Right atrium auricular region (tissue), 2 donors: Measurements from ENCODE around the gene MAGI2. TPM values are rescaled to one million over a fixed set of nuclear protein-coding genes. Genes with fewer than 3 reads are reported as not detected.

Source experiments
- DNase-seq: peaks from one replicate; pipeline ENCODE4 v3.0.0-alpha.2; 2019; ENCODE audit warnings: low spot score
- H3K27ac ChIP-seq, 2 donors: fragments of 200-600 bp; sonication (generic); 1 replicate in 1 of 2; 2 replicates in 1 of 2; pipeline ENCODE4 v1.5.1; 2016 to 2019
- H3K27me3 ChIP-seq, 2 donors: fragments of 200-600 bp; sonication (generic); one replicate each; pipeline versions ENCODE4 v1.5.1 to v1.6.0; 2017 to 2019
- H3K36me3 ChIP-seq: fragments of 200-600 bp; sonication (generic); one replicate; pipeline ENCODE4 v1.5.1; 2016
- H3K4me1 ChIP-seq, 2 donors: fragments of 200-600 bp; sonication (generic); one replicate each; pipeline versions ENCODE4 v1.5.1 to v1.6.0; 2017 to 2019
- H3K4me3 ChIP-seq, 2 donors: fragments of 200-600 bp; sonication (generic); 1 replicate in 1 of 2; 2 replicates in 1 of 2; pipeline ENCODE4 v1.5.1; 2017 to 2019; ENCODE audit warnings: mild to moderate bottlenecking in 1 of 2, moderate library complexity in 1 of 2
- H3K9me3 ChIP-seq, 2 donors: fragments of 200-600 bp; sonication (generic); one replicate each; pipeline ENCODE4 v1.5.1; 2019
- total RNA-seq, 2 donors: library from RNA; depleted of rRNA; stranded (reverse); fragments of >200 nt; gene quantifications; one replicate each; pipeline ENCODE4 v1.1.0, GENCODE V29; 2016
- TF ChIP-seq, protein P1 (sequence below), 2 donors: fragments of 200-600 bp; sonication (generic); IDR thresholded peaks; one replicate each; pipeline ENCODE4 v1.5.1; 2019; ENCODE audit warnings: antibody characterized with exemption in 2 of 2

Gene MAGI2
- total RNA-seq, 2 donors from 2014 or later, result 5.9 to 6.0 TPM

DNA sequence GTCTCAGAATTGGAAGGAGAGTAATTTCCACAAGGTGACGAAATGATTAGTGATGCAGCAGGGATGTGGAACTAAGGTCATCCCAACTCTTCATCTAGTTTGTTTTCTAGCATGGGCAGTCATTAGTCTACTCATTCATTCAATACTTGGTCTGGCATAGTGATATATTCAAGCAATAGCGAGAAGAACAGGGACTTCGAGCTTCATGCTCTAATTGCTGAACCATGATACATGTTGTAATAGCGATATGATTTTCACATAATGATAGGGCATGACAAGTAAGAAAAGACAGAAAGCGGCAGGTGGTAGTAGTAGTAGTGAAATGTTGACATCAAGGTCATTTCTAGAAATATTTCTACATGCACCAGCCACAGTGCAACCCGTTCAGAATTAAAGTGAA, 1002.8 kb downstream of the MAGI2 start:
- Histone ChIP-seq H3K9me3 (no peaks in the 10 kb centered on the region), H3K4me3 (no peak overlapping the region), H3K27ac (no peak overlapping the region), H3K27me3 (no peaks in the 10 kb centered on the region), H3K4me1 (no peaks in the 10 kb centered on the region), H3K36me3 (no peaks in the 10 kb centered on the region)
- TF ChIP-seq, protein P1, sequence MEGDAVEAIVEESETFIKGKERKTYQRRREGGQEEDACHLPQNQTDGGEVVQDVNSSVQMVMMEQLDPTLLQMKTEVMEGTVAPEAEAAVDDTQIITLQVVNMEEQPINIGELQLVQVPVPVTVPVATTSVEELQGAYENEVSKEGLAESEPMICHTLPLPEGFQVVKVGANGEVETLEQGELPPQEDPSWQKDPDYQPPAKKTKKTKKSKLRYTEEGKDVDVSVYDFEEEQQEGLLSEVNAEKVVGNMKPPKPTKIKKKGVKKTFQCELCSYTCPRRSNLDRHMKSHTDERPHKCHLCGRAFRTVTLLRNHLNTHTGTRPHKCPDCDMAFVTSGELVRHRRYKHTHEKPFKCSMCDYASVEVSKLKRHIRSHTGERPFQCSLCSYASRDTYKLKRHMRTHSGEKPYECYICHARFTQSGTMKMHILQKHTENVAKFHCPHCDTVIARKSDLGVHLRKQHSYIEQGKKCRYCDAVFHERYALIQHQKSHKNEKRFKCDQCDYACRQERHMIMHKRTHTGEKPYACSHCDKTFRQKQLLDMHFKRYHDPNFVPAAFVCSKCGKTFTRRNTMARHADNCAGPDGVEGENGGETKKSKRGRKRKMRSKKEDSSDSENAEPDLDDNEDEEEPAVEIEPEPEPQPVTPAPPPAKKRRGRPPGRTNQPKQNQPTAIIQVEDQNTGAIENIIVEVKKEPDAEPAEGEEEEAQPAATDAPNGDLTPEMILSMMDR (IDR thresholded peaks at IDR 0.05), result no peak
- no peak for DNase-seq

DNA sequence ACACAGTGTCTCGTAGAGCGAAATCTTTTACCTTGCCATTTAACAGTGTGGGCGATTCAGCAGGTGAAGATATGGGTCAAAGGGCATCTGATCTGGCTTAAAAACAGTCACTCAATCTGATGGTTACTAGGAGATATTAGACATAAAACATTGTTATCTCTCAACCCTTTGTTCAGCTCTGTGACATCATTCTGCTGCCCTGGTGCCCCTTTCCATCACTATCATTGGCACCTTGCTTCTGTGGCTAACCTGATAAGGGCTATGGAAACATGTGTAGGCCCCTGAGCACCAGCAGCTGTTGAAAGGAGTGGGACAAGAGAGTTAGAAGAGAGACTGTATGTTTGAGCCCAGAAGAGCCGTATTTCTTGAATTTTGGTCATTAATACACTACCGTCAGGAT, 1004.6 kb downstream of the MAGI2 start:
- Histone ChIP-seq H3K36me3 (no peaks in the 10 kb centered on the region), H3K27ac (no peak overlapping the region), H3K4me1 (no peaks in the 10 kb centered on the region), H3K9me3 (no peaks in the 10 kb centered on the region), H3K4me3 (no peak overlapping the region), H3K27me3 (no peaks in the 10 kb centered on the region)
- TF ChIP-seq, protein P1 (IDR thresholded peaks at IDR 0.05), result no peak
- no peak for DNase-seq

DNA sequence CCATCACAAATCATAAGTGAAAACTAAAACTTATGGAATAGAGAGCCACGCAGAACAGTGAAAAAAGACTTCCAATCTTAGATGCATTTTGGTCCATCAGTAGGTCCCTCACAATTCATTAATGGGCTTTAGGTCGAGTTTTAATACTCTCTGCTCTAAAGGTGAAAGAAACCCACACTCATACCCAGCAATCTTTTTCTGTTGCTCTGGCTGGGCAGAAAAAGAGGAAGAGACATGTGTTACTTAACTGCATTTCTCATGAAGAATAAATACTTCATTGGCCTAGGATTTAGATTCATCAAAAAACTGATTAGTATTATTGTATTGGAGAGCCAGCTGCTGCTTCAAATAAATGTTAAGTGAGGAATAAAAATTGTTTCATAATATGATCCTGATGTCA, 1009.2 kb downstream of the MAGI2 start:
- H3K36me3 ChIP-seq, result no peaks in the 10 kb centered on the region
- no peak overlapping the region for H3K4me3 ChIP-seq
- no peaks in the 10 kb centered on the region for H3K4me1 ChIP-seq
- no peaks in the 10 kb centered on the region for H3K27me3 ChIP-seq
- TF ChIP-seq, protein P1 (IDR thresholded peaks at IDR 0.05), result no peak
- no peak for DNase-seq
- H3K9me3 ChIP-seq, result no peaks in the 10 kb centered on the region
- H3K27ac ChIP-seq, result no peak overlapping the region

DNA sequence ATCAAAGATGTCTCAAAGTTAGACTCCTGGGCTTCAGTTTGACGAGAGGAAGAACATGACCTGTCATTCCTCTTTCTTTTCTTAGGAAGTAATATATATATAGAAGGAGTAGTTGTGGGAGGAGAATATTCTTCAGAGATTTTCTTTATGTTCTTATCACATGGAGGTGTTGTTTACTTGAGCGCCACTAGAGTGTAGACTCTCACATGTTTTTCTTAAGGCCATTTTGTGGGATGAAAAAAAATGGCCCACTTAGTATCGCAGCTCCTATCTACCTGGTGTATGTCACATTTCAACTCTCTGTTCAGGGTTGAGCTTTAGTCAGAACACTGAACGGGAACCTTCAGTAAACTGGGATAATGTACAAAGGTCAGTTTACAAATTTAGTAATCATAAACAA, 1009.7 kb downstream of the MAGI2 start:
- Histone ChIP-seq H3K27me3 (no peaks in the 10 kb centered on the region), H3K9me3 (no peaks in the 10 kb centered on the region), H3K27ac (no peak overlapping the region), H3K36me3 (no peaks in the 10 kb centered on the region), H3K4me3 (no peak overlapping the region), H3K4me1 (no peaks in the 10 kb centered on the region)
- TF ChIP-seq, protein P1 (IDR thresholded peaks at IDR 0.05), result no peak
- DNase-seq, result no peak

DNA sequence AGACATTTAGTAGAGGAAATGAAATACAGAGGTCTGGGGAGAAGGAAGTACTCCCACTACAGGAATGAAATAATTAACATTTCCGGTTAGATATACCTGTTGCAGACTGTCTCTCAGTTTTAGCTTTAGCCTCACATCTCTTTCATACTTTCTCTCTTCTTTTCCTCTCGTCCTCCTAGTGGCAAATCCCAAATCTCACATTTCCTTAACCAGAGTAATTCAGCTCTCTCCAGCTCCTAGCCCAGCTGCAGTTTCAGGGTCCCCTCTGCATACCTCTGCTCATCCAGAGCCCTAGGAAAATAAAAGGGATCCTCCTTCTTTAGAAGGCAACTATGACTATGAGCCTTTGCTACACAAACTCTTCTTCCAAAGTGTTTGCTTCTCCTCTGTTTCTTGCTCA, 1011.7 kb downstream of the MAGI2 start:
- no peaks in the 10 kb centered on the region for H3K27me3 ChIP-seq
- H3K9me3 ChIP-seq, result no peaks in the 10 kb centered on the region
- H3K27ac ChIP-seq, result no peak overlapping the region
- TF ChIP-seq, protein P1 (IDR thresholded peaks at IDR 0.05), result no peak
- H3K36me3 ChIP-seq, result no peaks in the 10 kb centered on the region
- no peak overlapping the region for H3K4me3 ChIP-seq
- H3K4me1 ChIP-seq, result no peaks in the 10 kb centered on the region
- DNase-seq, result no peak

DNA sequence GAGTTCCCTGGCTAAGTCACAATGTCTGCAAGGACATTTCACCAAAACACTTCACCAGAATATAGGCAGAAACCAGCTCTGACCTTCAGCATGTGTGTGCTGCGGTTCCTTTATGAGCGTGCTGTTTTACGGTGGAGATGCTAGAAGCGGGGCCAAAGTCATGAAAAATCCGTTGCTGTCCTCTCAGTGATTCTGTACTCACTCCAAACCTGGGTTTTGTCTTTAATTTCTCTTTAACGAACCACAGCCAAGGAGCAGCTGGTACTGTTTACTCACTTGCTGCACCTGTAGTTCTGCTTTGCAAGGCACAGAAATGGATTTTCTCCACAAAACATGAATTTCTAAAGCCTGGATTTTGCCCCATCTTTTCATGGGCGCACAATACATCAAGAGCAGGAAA, 1015.0 kb downstream of the MAGI2 start:
- no peak for DNase-seq
- H3K27me3 ChIP-seq, result no peaks in the 10 kb centered on the region
- H3K4me1 ChIP-seq, result no peaks in the 10 kb centered on the region
- H3K4me3 ChIP-seq, result no peak overlapping the region
- TF ChIP-seq, protein P1 (IDR thresholded peaks at IDR 0.05), result no peak
- H3K36me3 ChIP-seq, result no peaks in the 10 kb centered on the region
- H3K27ac ChIP-seq, result no peak overlapping the region
- H3K9me3 ChIP-seq, result no peaks in the 10 kb centered on the region
